Thoracic aorta (tissue), 2 donors: ENCODE measurements around the gene B4GAT1. TPM values are rescaled to one million over a fixed set of nuclear protein-coding genes. Genes with fewer than 3 reads are reported as not detected.
A peak's percentile ranks its signal among the peaks of the same experiment; 100 is the strongest.

Experiments
- ATAC-seq: fragments of 150-250 bp; one replicate; pipeline ENCODE4 v1.8.0; 2017; ENCODE audit warnings: low read depth; ENCODE audit not compliant: insufficient number of reproducible peaks, low FRiP score
- DNase-seq: peaks from one replicate; pipeline ENCODE4 v3.0.0-alpha.2; 2020; ENCODE audit warnings: low spot score
- H3K27ac ChIP-seq, 2 donors: fragments of 200-600 bp; sonication (generic); 1 replicate in 1 of 2; 2 replicates in 1 of 2; pipeline ENCODE4 v1.5.1; 2016; ENCODE audit warnings: mild to moderate bottlenecking in 2 of 2, moderate library complexity in 2 of 2
- H3K27me3 ChIP-seq: fragments of 200-600 bp; sonication (generic); replicated peaks from 2 replicates; pipeline ENCODE4 v1.6.0; 2016; ENCODE audit warnings: mild to moderate bottlenecking; ENCODE audit not compliant: insufficient read depth
- H3K36me3 ChIP-seq: fragments of 200-600 bp; sonication (generic); one replicate; pipeline ENCODE4 v1.5.1; 2016
- H3K4me1 ChIP-seq, 2 donors: fragments of 200-600 bp; sonication (generic); 1 replicate in 1 of 2; 2 replicates in 1 of 2; pipeline versions ENCODE4 v1.5.1 to v1.6.0; 2016; ENCODE audit warnings: low read depth in 2 of 2, mild to moderate bottlenecking in 1 of 2; ENCODE audit not compliant: control insufficient read depth in 1 of 2
- H3K4me3 ChIP-seq: fragments of 200-600 bp; sonication (generic); 2 replicates; pipeline ENCODE4 v1.5.1; 2016; ENCODE audit warnings: mild to moderate bottlenecking
- H3K9me3 ChIP-seq: fragments of 200-600 bp; sonication (generic); 2 replicates; pipeline ENCODE4 v1.5.1; 2016
- total RNA-seq, 2 donors: library from RNA; depleted of rRNA; stranded (reverse); fragments of >200 nt; gene quantifications; one replicate each; pipeline versions ENCODE4 v1.1.0 to v1.2.3, GENCODE V29; 2016
- TF ChIP-seq, protein P1 (sequence below): fragments of 200-600 bp; sonication (generic); IDR thresholded peaks from one replicate; pipeline ENCODE4 v1.5.1; 2019; ENCODE audit warnings: antibody characterized with exemption

B4GAT1 gene
- total RNA-seq, 2 donors from 2014 or later: 15.7 to 34.1 TPM

DNA sequence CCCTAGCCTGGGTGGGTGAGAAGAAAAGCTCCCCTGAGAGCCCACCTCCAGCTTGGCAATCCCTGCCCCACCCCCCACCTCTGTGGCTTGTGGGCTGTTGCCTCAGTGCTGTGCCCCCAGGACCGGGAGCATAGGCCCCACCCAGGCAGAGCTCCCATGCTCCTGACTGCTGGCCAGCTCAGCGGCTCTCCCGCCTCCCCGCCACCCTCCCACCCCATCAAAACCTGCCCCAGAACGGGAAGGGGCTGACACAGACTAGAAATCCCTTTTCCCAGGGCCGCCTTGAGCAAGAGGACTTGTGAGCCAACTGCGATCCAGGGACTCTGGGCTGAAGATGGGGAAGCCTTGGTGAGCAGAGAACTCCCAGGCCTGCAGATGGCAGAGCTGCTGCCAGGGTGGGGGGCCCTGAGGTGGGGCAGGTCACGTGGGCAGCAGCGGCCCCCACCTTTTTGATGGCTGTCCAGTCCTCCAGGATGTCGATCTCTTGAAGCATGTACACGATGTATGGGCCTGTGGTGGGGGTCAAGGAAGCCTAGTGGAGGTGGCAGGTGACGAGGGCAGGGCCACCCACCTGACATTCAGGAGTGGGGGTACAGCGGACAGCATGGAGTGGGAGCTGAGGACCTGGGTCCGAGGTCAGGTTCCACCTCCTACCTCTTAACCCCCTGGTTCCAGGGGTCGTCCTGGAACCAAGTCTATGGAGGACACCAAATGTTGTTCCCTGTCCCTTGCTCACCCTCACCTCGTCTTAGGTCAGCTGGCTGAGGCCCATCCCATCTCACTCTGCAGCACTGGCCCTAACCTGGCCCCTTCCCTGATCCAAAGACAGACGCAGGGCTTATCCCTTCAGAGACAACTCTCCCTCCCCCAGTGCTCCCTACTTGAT, 8.9 kb downstream of the B4GAT1 start:
- DNase-seq (no peak), ATAC-seq (no peak)
- TF ChIP-seq, protein P1, sequence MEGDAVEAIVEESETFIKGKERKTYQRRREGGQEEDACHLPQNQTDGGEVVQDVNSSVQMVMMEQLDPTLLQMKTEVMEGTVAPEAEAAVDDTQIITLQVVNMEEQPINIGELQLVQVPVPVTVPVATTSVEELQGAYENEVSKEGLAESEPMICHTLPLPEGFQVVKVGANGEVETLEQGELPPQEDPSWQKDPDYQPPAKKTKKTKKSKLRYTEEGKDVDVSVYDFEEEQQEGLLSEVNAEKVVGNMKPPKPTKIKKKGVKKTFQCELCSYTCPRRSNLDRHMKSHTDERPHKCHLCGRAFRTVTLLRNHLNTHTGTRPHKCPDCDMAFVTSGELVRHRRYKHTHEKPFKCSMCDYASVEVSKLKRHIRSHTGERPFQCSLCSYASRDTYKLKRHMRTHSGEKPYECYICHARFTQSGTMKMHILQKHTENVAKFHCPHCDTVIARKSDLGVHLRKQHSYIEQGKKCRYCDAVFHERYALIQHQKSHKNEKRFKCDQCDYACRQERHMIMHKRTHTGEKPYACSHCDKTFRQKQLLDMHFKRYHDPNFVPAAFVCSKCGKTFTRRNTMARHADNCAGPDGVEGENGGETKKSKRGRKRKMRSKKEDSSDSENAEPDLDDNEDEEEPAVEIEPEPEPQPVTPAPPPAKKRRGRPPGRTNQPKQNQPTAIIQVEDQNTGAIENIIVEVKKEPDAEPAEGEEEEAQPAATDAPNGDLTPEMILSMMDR: no peak
- peaks cover 16 to 26% of the 10 kb centered on the region in 2 donors for H3K4me1 ChIP-seq
- H3K27ac ChIP-seq: no peak overlapping the region
- no peak overlapping the region for H3K4me3 ChIP-seq
- H3K9me3 ChIP-seq: no peaks in the 10 kb centered on the region
- H3K27me3 ChIP-seq: no peaks in the 10 kb centered on the region
- H3K36me3 ChIP-seq: peaks cover 29% of the 10 kb centered on the region

DNA sequence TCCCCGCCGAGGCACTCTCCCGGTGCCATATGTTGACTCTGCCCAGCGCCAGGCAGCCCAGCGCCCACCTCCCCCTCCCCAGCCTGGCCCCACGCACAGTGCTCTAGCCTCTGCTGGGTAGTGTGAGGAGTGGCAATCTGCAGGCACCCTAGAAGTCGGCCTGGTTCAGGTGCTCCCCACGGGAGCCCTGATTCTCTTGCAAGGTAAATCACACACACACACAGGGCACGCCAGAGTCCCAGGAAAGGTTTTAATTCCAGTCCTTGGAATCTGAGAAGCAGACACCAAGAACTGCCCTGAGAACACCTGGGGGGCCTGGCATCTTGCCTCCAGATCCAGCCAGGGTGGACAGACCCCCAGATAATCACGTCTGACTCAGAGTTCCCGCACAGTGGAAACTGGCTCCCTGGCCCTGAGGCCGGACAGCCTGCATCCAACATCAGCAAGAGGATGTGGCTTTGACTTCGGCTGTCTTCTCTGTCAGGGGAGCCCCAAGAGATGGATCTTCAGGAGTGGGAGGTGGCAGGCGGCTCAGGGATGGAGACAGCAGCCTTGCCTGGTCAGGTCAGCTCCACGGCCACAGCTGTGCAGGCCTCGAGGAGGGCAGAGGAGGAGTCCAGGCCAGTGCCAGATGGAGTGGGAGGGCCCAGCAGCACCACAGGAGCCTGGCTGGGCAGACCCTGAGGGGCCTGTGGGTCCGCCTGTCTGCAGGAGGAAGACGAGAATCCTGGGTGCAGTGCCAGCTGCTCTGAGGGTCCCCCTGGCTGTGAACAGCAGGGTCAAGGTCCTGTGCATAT, 10.1 kb downstream of the B4GAT1 start:
- Histone ChIP-seq H3K4me1 (peaks cover 13 to 20% of the 10 kb centered on the region in 2 donors), H3K36me3 (peaks cover 29% of the 10 kb centered on the region), H3K4me3 (no peak overlapping the region), H3K27me3 (no peaks in the 10 kb centered on the region), H3K27ac (peak overlapping the region in 1 of 2 donors; percentile 10), H3K9me3 (no peaks in the 10 kb centered on the region)
- ATAC-seq (no peak), DNase-seq (no peak)
- TF ChIP-seq, protein P1: no peak

GRCh38 chr11:66336234-66337102, 11.0 kb downstream of the B4GAT1 start, which contains the start of gene RIN1:
RIN1 (minus strand) TSS chr11:66336434; CDS start chr11:66336402, 32 bp downstream.
- peaks cover 25% of the 10 kb centered on the region for H3K36me3 ChIP-seq
- peak within 1 kb of the TSS; percentile 10 to 55 for H3K27ac ChIP-seq
- DNase-seq (no peak), ATAC-seq (peak; percentile 48)
- H3K27me3 ChIP-seq: no peaks in the 10 kb centered on the region
- no peaks in the 10 kb centered on the region for H3K9me3 ChIP-seq
- peaks cover 13 to 20% of the 10 kb centered on the region in 2 donors for H3K4me1 ChIP-seq
- peak within 1 kb of the TSS; percentile 83 for H3K4me3 ChIP-seq
- TF ChIP-seq, protein P1: no peak

DNA sequence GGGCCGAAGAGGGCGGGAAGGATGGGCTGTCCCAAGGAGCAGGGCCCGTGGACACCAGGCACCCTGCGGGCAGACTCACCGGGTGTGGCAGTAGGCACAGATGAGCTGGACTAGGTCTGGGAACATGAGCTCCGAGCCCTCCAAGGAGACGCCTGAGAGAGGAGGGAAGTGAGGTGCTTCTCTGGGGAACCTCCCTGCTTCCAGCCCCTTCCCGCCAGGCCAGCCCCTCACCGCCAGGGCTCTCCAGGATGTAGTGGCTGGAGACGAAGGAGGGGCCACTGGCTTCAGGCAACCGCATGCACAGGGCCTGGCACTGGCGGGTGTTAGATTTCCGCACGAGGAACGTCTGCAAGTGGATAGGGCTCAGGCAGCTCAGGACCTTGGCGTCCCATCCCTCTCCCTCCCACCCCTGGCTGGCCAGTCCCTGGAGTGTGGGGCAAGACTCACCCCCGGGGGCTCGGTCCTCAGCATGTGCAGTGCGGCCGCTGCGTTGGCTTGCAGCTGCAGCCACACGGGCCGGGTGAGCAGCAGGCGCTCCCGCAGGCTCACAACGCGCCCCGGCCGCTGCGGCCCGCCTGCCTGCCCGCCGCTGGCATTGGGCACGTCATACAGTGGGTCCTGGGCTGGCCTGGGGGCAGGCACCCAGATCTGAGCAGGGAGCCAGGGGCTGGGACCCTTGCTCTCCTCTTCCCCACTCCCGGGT, 11.7 kb downstream of the B4GAT1 start:
- no peak for DNase-seq
- Histone ChIP-seq H3K27me3 (no peaks in the 10 kb centered on the region), H3K9me3 (no peaks in the 10 kb centered on the region), H3K4me1 (peaks cover 13 to 20% of the 10 kb centered on the region in 2 donors), H3K36me3 (peaks cover 18% of the 10 kb centered on the region), H3K4me3 (peak overlapping the region; percentile 83), H3K27ac (peak overlapping the region; percentile 10 to 55)
- no peak for ATAC-seq
- TF ChIP-seq, protein P1: no peak
